Tibial artery (tissue), 4 donors: ENCODE data around the gene NPDC1.

Experiments used
- DNase-seq, 2 donors: peaks; one replicate each; pipeline ENCODE4 v3.0.0-alpha.2; 2019
- H3K27ac ChIP-seq, 2 donors: fragments of 200-600 bp; sonication (generic) in 1 of 2; 1 replicate in 1 of 2; 2 replicates in 1 of 2; pipeline ENCODE4 v1.5.1; 2018 to 2019; ENCODE audit warnings: mild to moderate bottlenecking in 1 of 2
- H3K27me3 ChIP-seq, 2 donors: fragments of 200-600 bp; sonication (generic) in 1 of 2; one replicate each; pipeline versions ENCODE4 v1.5.1 to v1.6.0; 2016 to 2019
- H3K36me3 ChIP-seq, 3 donors: fragments of 200-600 bp; sonication (generic) in 2 of 3; one replicate each; pipeline ENCODE4 v1.5.1; 2016 to 2019; ENCODE audit warnings: mild to moderate bottlenecking in 2 of 3
- H3K4me1 ChIP-seq, 4 donors: fragments of 200-600 bp; sonication (generic) in 2 of 4; 1 replicate in 3 of 4; 2 replicates in 1 of 4; pipeline ENCODE4 v1.5.1; 2016 to 2019
- H3K4me3 ChIP-seq, 2 donors: fragments of 200-600 bp; sonication (generic) in 1 of 2; 1 replicate in 1 of 2; 2 replicates in 1 of 2; pipeline ENCODE4 v1.5.1; 2018 to 2019; ENCODE audit warnings: mild to moderate bottlenecking in 2 of 2
- H3K9me3 ChIP-seq, 3 donors: fragments of 200-600 bp; sonication (generic) in 1 of 3; one replicate each; pipeline ENCODE4 v1.5.1; 2016 to 2019
- CTCF ChIP-seq, 2 experiments: fragments of 200-600 bp in 1 of 2; fragments of 450-650 bp in 1 of 2; IDR thresholded peaks; one replicate each; pipeline ENCODE4 v1.5.1; 2017 to 2019; ENCODE audit warnings: antibody characterized with exemption in 2 of 2, mild to moderate bottlenecking in 1 of 2, moderate library complexity in 1 of 2
- intact Hi-C: fragments of 100-400 bp; cut with DNase I; formaldehyde crosslinking; loops from one replicate; pipeline ENCODE4 v1.15.0; 2023; ENCODE audit warnings: low total_unique reads

NPDC1 gene

GRCh38 chr9:137022662-137023008, 23.3 kb downstream of the NPDC1 start:
- DNase-seq: no peak
- Histone ChIP-seq H3K4me3 (no peak overlapping the region), H3K4me1 (peaks cover 0 to 23% (median 13%) of the 10 kb centered on the region in 4 donors), H3K27me3 (no peaks in the 10 kb centered on the region), H3K27ac (no peak overlapping the region), H3K36me3 (peaks cover 4 to 32% (median 6%) of the 10 kb centered on the region in 3 donors), H3K9me3 (no peaks in the 10 kb centered on the region)
- TF ChIP-seq CTCF (IDR thresholded peaks at IDR 0.05): no peak
- intact Hi-C loops: no loop called here

- no peak for TF ChIP-seq CTCF (IDR thresholded peaks at IDR 0.05)
- Histone ChIP-seq H3K27me3 (no peaks in the 10 kb centered on the region), H3K36me3 (peaks cover 9 to 37% (median 11%) of the 10 kb centered on the region in 3 donors), H3K9me3 (no peaks in the 10 kb centered on the region), H3K27ac (no peak overlapping the region), H3K4me3 (no peak overlapping the region), H3K4me1 (peaks cover 0 to 18% (median 8%) of the 10 kb centered on the region in 4 donors)
- intact Hi-C loops: no loop called here
- no peak for DNase-seq
Observed at GRCh38 chr9:137021979-137022661, 23.9 kb downstream of the NPDC1 start.

- Histone ChIP-seq H3K27ac (no peak overlapping the region), H3K27me3 (no peaks in the 10 kb centered on the region), H3K4me3 (no peak overlapping the region), H3K36me3 (peaks cover 12 to 43% (median 16%) of the 10 kb centered on the region in 3 donors), H3K4me1 (peaks cover 0 to 13% (median 2%) of the 10 kb centered on the region in 4 donors), H3K9me3 (no peaks in the 10 kb centered on the region)
- DNase-seq: no peak
- intact Hi-C loops: no loop called here
- TF ChIP-seq CTCF (IDR thresholded peaks at IDR 0.05): no peak
Observed at GRCh38 chr9:137021568-137021978, 24.4 kb downstream of the NPDC1 start.

- DNase-seq: no peak
- no peaks in the 10 kb centered on the region for H3K9me3 ChIP-seq
- no peak overlapping the region for H3K4me3 ChIP-seq
- intact Hi-C loops: no loop called here
- peaks cover 13 to 49% (median 22%) of the 10 kb centered on the region in 3 donors for H3K36me3 ChIP-seq
- no peak overlapping the region for H3K27ac ChIP-seq
- TF ChIP-seq CTCF (IDR thresholded peaks at IDR 0.05): no peak
- peaks cover 0 to 7% (median 0%) of the 10 kb centered on the region in 4 donors for H3K4me1 ChIP-seq
- no peaks in the 10 kb centered on the region for H3K27me3 ChIP-seq
Observed at GRCh38 chr9:137020771-137021567, 25.0 kb downstream of the NPDC1 start.

- DNase-seq: no peak
- H3K36me3 ChIP-seq: peaks cover 22 to 58% (median 31%) of the 10 kb centered on the region in 3 donors
- no peaks in the 10 kb centered on the region for H3K9me3 ChIP-seq
- TF ChIP-seq CTCF (IDR thresholded peaks at IDR 0.05): no peak
- intact Hi-C loops: no loop called here
- H3K27me3 ChIP-seq: no peaks in the 10 kb centered on the region
- H3K4me3 ChIP-seq: no peak overlapping the region
- H3K27ac ChIP-seq: no peak overlapping the region
- no peaks in the 10 kb centered on the region for H3K4me1 ChIP-seq
Observed at GRCh38 chr9:137019891-137020683, 25.9 kb downstream of the NPDC1 start.
